ENCODE measurements around the gene TEKT4.
"Not testable (repeated sequence)": the region's sequence is repeated elsewhere in the genome, so short reads cannot be mapped to it uniquely, and the experiment has no call there.

TEKT4 gene

DNA sequence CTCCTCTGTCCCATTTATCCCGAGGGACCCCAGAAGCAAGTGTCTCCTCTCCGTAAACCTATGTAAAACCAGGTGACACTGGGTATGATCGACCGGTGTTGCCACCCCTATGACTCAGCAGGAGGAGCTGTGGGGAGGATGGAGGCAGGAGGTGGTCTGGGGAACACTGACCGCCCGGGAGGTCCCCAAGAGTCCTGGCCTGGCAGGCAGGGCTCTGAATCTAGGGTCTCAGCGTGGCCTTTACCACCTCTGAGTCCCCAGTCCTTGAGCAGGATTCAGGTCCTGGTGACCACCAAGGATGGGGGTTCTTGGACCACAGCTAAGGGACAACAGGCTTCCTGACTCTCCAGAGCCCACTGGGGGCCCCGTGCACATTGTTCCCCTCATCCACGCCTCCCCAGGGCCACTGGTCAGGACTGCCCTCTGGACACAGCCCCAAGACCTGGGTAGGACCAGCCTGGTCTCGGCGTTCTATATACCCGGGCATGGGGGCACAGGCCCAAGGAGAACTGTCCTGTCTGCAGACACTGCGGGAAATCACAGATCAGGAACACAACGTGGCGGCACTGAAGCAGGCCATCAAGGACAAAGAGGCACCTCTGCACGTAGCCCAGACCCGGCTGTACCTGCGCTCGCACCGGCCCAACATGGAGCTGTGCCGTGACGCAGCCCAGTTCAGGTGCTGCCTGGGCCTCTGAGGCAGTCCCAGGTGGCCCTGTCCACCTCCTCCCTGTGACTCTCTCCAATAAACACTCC, 4.0 kb downstream of the TEKT4 start:
- DNase-seq: no peak

DNA sequence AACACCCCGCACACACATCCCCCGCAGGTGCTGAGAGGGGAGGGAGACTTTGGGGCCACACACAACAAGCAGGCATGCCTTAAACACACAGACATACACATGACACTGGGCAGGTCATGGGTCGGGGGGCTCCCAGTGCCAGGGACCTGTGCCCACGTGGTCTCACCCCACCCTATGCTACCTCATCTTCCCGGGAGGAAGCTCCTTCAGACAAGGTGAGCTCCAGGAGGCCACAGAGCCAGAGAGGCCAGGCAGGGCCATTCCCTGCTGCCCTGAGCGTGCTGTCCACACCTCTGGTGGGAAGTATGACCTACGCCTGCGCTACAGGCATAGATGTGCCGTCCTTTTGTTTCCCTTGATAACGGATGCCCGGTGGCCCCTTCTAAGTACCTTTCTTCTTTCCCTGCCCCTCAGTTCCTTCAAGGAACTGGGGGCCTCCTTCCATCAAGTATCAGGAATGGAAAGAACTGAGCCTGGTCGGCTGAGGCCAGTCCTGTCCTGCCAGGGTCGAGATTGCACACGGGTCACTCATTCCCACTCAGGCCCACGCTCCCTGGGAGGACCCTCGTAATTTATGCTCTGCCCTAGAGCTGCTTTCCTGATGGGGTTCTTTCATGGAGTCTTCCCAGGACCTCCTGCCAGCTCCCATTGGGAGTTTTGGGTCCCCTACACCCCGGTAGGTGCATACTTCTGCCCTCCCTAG, 4.7 kb downstream of the TEKT4 start:
- DNase-seq: no peak

DNA sequence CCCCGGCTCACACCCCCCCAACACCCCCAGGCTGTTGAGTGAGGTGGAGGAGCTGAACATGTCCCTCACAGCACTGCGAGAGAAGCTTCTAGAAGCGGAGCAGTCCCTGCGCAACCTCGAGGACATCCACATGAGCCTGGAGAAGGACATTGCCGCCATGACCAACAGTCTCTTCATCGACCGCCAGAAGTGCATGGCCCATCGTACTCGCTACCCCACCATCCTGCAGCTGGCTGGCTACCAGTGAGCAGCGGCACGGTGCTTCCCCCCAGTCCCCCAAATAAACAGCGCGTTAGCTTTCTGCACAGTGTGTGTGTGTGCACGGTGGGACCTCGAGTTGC, 5.3 kb downstream of the TEKT4 start:
- no peak for DNase-seq

DNA sequence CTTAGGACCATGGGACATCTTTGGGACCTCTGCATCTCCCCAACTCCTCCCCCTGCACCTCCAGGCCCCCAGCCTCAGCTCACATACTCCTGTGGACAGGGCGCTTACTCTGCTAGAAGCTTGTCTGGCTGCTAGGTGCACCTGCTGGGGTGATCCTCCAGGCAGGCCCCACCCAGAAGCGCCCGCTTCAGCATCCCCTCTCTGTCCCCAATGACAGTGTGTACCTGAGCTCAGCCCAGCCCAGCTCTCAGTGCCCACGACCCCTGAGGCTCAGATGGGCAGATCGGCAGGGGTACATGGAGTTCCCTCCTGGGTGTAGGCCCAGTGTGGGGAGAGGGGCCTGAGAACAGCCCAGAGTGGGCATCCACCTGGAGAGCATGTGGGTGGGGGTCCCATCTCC, 5.9 kb downstream of the TEKT4 start:
- DNase-seq: no peak

DNA sequence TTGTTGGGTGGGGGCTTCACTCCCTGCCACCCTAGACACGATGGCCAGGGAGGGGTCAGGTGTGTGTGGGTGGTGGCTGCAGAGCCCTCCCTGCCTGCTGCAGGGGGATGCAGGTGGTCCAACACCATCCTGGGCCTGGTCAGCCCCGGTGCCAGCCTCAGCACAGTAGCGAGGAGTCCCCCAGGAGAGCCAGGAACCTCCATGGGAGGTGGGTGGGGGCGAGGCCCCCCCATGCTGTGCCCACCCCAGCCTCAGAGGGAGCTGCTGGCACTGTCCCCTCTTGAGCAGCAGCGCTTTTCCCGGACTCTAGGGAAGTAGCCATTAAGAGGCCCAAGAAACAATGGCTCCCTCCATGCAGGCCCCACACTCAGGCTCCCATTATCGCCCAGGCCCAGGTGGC, 7.3 kb downstream of the TEKT4 start:
- not testable (repeated sequence) for DNase-seq

DNA sequence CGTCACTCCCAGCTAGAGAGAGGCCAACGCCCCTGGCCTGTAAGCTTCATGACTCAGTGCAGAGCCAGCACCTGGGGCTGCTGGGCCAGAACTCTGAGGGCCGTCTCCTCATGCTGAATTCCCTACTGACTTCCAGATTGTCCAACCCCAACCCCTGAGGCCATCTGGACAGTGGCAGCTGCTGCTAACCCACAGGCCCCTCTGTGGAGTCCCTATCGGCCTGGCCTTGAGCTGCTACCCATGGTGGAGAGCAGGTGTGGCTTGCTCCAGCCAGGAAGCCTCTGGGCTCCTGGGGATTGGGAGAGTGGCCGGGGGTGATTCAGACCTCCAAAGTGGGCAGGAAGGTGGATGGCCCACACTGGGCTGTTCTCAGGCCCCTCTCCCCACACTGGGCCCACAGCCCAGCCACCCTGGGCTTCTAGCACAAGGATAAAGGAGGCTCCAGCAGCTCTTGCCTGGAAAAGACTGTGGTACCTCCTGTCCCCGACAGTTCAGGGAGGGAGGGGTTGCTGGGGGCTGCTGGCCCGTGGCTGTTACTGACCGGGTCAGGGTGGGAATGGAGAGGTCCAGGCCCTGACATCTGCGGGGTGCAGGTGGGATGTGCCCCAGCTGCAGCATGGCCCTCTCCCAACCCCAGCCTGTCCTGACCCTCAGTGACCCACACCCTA, 8.2 kb downstream of the TEKT4 start:
- DNase-seq: no peak

DNA sequence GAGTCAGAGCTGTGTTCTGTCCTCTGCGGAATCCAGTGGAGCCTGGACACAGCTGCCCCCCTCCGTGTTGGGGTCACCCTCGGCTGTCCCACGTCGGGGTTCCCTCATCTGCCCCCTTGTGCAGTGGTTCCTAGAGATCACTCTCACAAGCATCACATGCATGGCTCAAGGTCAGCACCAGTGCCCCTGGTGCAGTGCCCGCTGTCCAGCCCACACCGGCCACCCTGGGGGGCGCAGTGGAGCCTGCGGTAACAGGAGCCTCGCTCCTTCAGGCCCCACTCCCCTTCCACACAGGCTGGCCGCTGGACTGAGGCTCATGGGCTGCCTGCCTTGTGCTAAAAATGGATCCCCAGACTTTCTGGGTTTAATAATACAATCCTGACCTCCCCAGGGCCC, 8.8 kb downstream of the TEKT4 start:
- no peak for DNase-seq

DNA sequence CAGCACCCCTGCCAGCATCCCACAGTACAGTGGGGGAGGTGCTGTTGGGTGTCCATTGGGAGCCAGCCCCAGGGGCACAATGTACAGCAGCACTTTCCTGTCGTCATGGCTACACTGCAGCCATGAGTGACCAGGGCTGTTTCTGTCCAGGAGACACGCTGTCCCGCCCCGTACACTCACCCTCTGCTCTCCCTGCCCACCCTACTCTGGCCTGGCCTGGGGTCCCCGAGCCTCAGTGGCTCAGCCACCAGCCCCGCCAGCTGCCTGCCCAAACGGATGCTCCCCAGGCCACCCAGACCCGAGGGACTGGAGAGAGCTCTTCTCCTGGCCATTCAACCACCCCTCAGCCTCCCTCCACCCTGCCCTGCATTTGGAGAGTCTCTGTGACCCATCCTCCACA, 9.3 kb downstream of the TEKT4 start:
- no peak for DNase-seq

DNA sequence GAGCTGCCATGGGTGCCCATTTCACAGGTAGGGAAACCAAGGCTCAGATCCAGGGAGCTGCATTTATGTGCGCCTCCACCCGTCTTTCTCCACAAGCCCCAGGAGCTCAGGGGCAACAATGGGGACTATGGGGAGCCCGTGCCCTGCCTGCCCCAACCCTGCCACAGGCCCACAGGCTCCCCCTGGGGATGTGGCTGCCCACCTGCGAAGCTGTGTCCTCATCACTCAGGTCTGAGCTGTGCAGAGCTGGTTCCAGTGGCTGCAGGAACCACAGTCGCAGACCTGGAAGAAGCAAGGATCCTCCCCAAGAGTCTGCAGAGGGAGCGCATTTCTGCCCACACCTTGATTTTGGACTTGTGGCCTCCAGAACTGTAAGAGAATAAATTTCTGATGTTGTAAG, 9.8 kb downstream of the TEKT4 start:
- no peak for DNase-seq

DNA sequence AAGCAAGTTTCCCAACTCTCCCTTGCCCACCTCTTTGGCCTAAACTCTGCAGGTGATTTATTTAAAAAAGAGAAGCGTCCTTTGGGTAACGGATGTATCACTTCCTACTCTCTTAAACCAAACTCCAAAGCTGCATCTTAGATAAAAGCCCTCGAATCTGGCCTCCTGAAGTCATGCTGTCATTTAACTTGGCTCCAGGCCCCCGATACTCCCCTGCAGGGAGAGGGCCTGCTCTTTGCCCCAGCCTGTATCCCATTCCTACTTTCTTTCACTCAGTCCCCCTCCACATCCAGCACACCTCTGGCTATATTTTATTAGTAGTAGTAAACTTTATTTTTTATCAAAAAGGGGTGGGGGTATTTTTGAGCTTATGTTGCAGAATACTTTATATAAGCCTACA, 19.0 kb downstream of the TEKT4 start:
- DNase-seq: no peak

DNA sequence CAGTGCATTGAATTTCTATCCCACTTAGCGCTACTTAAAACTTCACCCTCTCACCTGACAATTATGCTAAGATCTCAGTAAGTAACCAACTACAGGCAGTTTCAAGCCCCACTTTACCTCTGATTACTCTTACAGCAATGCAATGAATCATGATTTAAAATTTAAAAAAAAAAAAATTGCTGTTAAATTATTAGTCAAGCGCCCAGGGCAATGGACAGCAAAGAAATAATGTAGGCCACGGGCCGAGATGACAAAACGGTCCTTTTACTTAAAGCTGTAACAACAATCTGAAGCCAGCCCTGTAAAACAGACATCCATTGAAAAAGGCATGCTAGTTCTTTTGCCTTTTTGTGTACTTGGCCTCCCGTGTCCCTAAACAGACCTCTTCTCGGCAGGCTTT, 24.0 kb downstream of the TEKT4 start:
- DNase-seq: not testable (repeated sequence)

DNA sequence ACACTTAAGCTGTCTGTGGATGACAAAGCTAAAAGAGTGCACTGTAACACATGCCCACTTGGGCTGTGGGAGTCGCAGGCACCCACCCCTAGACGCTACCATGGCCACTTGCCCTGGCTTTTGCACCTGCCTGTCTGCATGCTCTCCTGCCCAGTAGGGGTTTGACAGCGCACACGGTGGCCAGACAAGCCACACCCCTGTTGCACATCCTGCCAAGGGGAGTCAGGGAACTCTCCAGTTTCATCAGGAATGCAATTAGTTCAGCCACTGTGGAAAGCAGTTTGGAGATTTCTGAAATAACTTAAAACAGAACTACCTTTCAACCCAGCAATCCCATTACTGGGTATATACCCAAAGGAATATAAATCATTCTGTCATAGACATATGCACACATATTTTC, 35.7 kb downstream of the TEKT4 start:
- not testable (repeated sequence) for DNase-seq

DNA sequence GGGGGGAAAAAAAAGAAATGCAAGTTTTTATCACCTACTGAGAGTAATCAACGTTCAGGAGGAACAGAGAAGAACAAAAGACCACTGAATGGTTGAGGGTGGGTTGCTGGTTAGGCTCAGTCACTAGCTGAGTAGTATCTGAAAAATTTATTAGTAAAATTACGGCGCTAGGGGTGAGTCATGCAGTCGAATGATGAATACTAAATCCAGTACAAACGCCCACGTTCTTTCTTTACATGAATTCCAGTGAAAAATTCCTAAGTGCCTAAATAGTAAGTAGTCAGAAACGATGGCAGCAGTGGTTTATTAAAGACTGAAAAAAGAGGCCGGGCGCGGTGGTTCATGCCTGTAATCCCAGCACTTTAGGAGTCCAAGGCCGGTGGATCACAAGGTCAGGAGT, 52.0 kb downstream of the TEKT4 start:
- DNase-seq: peak in 11 of 56 donors; percentile 3 to 55 (median 18)

DNA sequence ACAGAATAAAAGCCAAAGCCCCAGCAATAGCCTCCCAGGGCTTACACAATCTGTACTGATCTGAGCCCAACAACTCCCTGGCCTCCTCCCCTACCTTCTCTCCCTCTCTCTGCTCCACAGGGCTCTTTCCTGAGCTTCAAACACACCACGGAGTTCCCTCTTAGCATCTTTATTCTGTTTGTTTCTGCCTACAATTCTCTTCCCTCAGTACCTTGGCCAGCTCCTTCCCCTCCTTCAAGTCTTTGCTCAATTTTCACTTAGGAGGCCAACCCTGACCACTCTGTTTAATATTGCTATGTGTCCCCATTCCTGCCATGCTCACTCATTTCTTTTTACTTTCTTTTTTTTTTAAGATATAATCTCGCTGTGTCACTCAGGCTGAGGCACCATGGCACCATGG, 53.8 kb downstream of the TEKT4 start:
- DNase-seq: not testable (repeated sequence)

Measured in nucleus accumbens (tissue), 56 donors.